NT2/D1 (cell line): ENCODE data around the gene MFNG.

ENCODE experiments used
- DNase-seq: peaks from one replicate; pipeline ENCODE4 v3.0.0-alpha.2; 2011; ENCODE audit warnings: low read depth, low spot score
- H3K27me3 ChIP-seq: 2 replicates; pipeline ENCODE4 v1.6.0; 2011; ENCODE audit warnings: mild to moderate bottlenecking; ENCODE audit not compliant: insufficient read length, insufficient read depth
- H3K36me3 ChIP-seq: 2 replicates; pipeline ENCODE4 v1.6.1; 2011; ENCODE audit warnings: mild to moderate bottlenecking, low read length, mixed read lengths; ENCODE audit not compliant: insufficient read depth, insufficient read length
- H3K4me1 ChIP-seq: 2 replicates; pipeline ENCODE4 v1.5.1; 2011; ENCODE audit not compliant: insufficient read depth, insufficient read length
- H3K4me3 ChIP-seq: 2 replicates; pipeline ENCODE4 v1.5.1; 2011; ENCODE audit warnings: low read depth; ENCODE audit not compliant: insufficient read length
- H3K9ac ChIP-seq: 2 replicates; pipeline ENCODE4 v1.6.0; 2011; ENCODE audit warnings: low read depth; ENCODE audit not compliant: insufficient read length
- H3K9me3 ChIP-seq: 2 replicates; pipeline ENCODE4 v1.5.1; 2011; ENCODE audit warnings: mild to moderate bottlenecking, low read length; ENCODE audit not compliant: insufficient read depth
- SUZ12 ChIP-seq: IDR thresholded peaks from 2 replicates; pipeline ENCODE4 v1.6.1; 2011; ENCODE audit not compliant: insufficient read length, insufficient read depth; ENCODE audit errors: extremely low read depth
- YY1 ChIP-seq: IDR thresholded peaks from 2 replicates; pipeline ENCODE4 v1.6.1; 2011; ENCODE audit not compliant: insufficient read length, insufficient read depth
- ZNF274 ChIP-seq: IDR thresholded peaks from 2 replicates; pipeline ENCODE4 v1.6.1; 2011; ENCODE audit warnings: mild to moderate bottlenecking, low read depth, low read length

MFNG gene

DNA sequence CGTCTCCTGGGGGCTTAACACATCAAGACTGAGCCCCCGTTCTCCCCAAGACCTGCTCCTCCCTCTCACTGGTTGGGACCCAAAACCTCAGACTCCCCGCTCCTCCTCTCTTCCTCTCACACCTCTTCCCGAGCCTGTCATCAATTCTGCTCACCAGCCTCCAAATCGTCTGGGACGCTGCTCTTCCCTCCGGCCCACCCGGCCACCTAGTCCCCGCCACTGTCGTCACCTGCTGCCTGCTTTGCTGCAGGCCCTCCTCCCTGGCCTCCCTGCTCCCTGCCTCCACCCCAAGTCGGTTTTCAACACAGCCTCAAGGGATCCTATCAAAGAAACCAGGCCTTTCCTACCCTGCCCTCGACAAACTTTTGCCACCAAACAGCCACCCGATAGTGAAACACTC lies 3.1 kb downstream of the MFNG start:
- Histone ChIP-seq H3K9ac (no peak overlapping the region), H3K4me3 (no peak overlapping the region), H3K4me1 (peaks cover 19% of the 10 kb centered on the region), H3K9me3 (no peaks in the 10 kb centered on the region), H3K36me3 (no peaks in the 10 kb centered on the region), H3K27me3 (peaks cover 6% of the 10 kb centered on the region)
- TF ChIP-seq ZNF274: no peak
- no peak for TF ChIP-seq YY1
- TF ChIP-seq SUZ12: no peak
- no peak for DNase-seq

DNA sequence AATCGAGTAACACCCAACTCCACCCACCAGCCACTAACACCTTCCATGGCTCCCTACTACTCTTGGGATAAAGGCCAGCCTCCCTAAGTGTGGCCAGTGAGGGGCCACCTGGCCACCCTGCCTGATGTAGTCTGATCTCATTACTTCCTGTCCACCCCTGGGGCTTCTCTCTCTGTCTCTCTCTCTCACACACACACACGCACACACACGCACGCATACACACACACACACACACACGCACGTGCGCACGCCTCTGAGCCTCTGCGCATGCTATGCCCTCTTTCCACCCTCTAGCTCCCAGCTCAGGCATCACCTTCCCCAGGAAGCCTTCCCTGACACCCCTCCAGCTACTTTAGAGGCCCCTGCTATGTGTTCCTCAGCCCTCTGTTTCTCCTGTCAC lies 3.9 kb downstream of the MFNG start:
- no peak for TF ChIP-seq YY1
- TF ChIP-seq SUZ12: no peak
- TF ChIP-seq ZNF274: no peak
- DNase-seq: no peak
- Histone ChIP-seq H3K9ac (no peak overlapping the region), H3K36me3 (no peaks in the 10 kb centered on the region), H3K4me1 (peaks cover 16% of the 10 kb centered on the region), H3K27me3 (peaks cover 6% of the 10 kb centered on the region), H3K9me3 (no peaks in the 10 kb centered on the region), H3K4me3 (no peak overlapping the region)

DNA sequence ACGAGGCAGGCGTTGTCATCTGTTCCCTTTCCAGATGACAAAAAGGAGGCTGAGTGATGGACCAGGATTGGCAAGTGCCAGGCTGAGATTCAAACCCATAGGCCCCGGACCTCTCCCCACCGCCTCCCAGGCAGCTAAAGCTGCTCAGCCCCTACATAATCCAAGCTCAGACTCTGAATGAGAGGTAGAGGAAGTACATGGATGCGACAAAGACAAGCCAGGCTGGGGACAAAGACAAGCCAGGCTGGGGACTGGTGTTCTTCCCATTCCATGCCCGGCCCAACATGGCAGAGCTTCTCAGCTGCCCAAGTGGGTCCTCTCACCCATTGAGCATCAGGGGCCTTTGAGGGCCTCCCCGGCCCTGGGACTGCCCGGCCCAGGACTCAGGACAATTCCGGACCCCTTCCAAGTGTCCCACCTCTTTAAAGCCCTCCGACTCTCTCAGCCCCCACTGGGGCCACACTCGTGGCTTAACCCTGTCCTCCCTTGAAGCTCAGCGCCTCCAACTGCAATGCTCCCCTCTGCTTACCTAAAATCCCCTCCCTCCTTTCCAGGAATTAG lies 4.8 kb downstream of the MFNG start:
- TF ChIP-seq YY1 (no peak), SUZ12 (no peak), ZNF274 (no peak)
- H3K4me1 ChIP-seq: peaks cover 10% of the 10 kb centered on the region
- no peak for DNase-seq
- H3K36me3 ChIP-seq: no peaks in the 10 kb centered on the region
- H3K9me3 ChIP-seq: no peaks in the 10 kb centered on the region
- H3K27me3 ChIP-seq: peaks cover 6% of the 10 kb centered on the region
- H3K4me3 ChIP-seq: no peak overlapping the region
- no peak overlapping the region for H3K9ac ChIP-seq

DNA sequence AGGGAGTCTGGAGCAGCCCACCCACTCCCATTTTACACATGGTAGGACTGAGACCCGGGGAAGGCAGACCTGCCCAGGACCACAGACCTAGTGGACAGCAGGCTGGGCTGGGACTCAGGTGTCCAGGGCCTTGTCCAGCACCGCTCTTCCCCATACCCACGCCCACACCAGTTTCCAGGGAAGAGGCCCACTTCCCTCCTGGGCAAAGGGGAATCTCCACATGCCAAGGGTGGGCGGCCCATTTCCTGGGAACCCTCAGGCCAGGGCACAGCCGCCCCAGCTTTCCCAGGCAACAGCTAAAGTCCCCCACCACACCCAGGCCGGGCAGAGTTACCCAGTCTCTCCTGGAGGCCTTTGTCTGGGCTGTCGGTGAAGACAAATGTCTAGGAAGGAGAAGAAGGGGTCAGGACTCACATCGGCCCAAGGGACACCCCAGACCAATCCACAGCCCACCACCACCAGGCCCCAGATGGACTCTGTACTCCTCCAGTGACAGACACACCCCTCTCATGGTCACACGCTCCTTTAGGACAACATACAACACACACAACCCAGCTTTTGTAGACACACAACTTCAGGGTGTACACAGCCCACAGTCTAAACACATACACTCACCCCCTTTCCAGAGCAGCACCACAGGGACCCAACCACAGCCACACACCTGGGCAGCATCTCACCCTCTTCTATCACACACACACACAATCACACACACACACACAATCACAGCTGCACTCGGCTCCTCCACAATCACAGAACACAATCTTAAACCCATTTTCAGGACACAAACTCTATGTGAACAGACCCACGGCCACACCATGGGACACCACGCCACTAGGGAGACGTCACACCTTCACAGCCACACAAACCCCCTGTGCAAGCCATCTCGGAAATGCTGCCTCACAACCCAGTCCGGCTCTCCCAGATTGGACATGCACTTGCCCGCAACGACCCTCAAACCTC lies 5.5 kb downstream of the MFNG start:
- Histone ChIP-seq H3K9me3 (no peaks in the 10 kb centered on the region), H3K27me3 (peaks cover 6% of the 10 kb centered on the region), H3K36me3 (no peaks in the 10 kb centered on the region), H3K4me1 (peaks cover 6% of the 10 kb centered on the region), H3K4me3 (no peak overlapping the region), H3K9ac (no peak overlapping the region)
- no peak for TF ChIP-seq SUZ12
- no peak for TF ChIP-seq YY1
- TF ChIP-seq ZNF274: no peak
- DNase-seq: no peak

DNA sequence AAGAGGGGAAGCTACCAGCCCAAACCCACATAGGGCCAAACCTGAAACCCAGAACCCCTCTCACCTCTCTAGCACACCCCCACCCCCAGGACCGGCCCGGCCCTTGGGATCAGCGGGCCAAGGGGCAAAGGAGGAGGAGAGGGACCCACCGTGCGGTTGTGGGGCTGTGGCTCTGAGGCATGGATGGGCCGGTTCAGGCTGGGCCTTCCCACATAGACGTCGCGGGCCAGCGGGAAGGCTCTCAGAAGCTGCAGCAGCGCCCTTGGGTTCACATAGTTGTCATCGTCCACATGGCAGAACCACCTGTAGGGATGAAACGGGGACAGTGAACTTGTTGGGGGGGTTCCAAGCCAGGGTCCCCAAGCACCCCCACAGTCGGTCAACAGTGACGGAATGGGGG lies 7.0 kb downstream of the MFNG start:
- H3K9ac ChIP-seq: no peak overlapping the region
- no peak for DNase-seq
- peaks cover 2% of the 10 kb centered on the region for H3K4me1 ChIP-seq
- no peak for TF ChIP-seq SUZ12
- no peak for TF ChIP-seq YY1
- TF ChIP-seq ZNF274: no peak
- no peak overlapping the region for H3K4me3 ChIP-seq
- no peaks in the 10 kb centered on the region for H3K9me3 ChIP-seq
- H3K27me3 ChIP-seq: no peaks in the 10 kb centered on the region
- H3K36me3 ChIP-seq: no peaks in the 10 kb centered on the region

DNA sequence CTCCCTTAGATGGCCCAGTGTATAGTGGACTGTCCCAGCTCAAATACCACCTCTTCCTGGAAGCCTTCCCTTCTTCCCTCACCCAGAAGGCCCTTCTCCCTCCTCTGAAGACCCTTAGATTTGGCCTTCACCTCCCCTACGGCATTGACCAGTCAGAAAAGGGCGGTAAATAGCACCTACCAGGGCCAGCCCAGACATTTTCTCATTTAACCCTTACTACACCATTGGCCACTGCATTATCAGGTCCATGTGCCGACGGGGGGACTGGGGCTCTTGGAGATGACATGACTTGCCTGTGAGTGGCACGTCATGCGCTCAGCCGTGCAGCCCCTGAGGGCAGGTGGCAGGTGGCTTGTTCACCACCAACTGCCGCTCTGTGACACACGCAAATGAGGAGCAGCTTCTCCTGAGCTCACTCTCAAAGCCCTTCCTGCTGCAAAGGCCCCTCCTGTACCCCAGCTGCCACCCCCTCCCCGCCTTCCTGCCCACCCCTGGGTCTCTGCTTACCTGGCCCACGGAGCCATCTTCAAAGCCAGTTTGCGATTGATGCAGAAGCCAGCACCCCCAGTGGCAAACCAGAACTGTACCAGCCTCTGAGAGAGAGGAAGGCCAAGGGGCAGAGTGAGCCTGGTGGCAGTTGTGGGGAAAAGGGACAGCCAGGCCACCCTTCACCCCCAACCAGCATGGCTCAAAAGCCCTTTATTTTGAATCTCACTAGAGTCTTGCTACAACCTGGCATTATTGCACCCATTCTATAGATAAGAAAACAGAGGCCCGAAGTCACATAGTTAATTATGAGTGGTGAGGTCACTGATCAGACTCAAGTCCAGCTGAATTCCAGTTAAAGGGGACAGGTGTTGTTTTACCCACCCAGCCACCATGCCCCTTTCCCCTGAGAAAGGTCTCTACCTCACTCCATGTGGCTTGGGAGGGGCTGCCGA lies 9.5 kb downstream of the MFNG start:
- no peak for DNase-seq
- peaks cover 5% of the 10 kb centered on the region for H3K4me1 ChIP-seq
- no peak overlapping the region for H3K4me3 ChIP-seq
- no peaks in the 10 kb centered on the region for H3K36me3 ChIP-seq
- no peaks in the 10 kb centered on the region for H3K9me3 ChIP-seq
- H3K27me3 ChIP-seq: no peaks in the 10 kb centered on the region
- TF ChIP-seq SUZ12 (no peak), ZNF274 (no peak)
- no peak overlapping the region for H3K9ac ChIP-seq

DNA sequence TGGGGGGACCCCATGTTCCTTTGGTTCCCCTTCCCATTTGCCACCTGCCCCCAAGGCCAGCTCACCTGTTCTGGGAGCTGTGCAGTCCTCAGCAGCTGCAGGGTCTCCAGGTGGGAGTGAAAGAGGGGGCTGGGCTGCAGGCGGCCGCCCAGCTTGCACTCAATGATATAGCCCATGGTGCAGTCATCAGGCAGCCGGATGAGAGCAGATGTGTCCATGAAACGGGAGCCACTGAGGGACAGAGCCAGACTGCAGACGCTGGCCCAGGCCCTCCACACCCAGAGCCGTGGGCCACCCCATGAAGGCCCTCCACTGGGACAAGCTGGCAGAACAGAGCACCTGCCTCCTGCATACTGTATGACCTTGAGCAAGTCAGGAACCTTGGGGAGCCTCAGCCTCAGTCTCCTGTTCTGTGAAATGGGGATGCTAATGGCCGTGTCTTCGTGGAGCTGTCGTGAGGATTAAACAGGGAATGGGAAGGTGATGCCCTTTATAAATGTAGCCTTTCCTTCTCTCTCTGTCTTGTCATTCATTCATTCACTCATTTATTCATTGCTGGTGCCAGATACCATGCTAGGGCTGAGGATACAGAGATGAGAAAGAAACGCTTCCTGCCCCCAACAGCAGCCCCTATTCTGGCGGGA lies 11.6 kb downstream of the MFNG start:
- Histone ChIP-seq H3K4me1 (peaks cover 7% of the 10 kb centered on the region), H3K27me3 (no peaks in the 10 kb centered on the region), H3K4me3 (no peak overlapping the region), H3K36me3 (no peaks in the 10 kb centered on the region), H3K9me3 (no peaks in the 10 kb centered on the region), H3K9ac (no peak overlapping the region)
- TF ChIP-seq YY1 (no peak), SUZ12 (no peak), ZNF274 (no peak)
- no peak for DNase-seq
